Measurements from ENCODE around the gene ERC1.

Gene ERC1

DNA sequence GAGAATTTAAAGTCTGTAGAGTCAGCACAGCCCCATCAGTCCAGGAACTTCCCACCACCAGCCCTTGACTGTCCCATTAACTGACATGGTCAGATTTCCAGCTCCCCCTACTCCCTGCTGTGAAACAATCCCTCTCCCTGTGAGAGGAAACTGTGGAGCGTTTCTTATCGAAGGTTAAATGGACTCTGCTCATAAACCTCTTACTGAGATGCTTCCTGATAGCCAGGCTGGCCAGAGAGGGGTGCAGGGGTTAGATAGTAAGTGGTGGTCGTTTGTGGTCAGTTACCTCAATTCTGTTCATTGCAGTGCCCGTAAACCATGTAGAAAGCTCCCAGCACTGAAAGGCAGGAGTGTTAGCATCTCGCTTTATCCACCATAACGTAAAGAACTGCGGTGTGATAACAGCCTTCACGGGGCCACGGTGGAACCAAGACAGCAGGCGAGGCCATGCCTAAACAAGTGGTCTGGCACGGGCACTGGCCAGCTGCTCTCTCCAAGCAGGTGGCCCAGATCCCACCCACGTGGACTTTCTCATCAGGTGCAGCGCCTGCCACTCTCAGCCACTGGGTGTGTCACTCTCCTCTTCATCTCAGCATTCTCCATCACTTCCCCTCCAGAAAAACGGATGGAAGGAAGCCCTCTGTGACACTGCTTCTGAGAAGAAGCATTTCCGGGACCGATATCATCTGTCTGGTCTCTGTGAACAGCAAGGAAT is 501.1 kb downstream of the ERC1 start:
- Histone ChIP-seq H2BK15ac (ENCODE audit: low read depth, poor library complexity, severe bottlenecking) (no peak overlapping the region), H3K4ac (ENCODE audit: low read depth in 1 of 2, low read length in 2 of 2) (no peak overlapping the region), H3K4me1 (ENCODE audit: control insufficient read depth, insufficient read depth, low read depth, low read length) (peaks cover 16% of the 10 kb centered on the region), H2BK120ac (ENCODE audit: low read depth, low read length) (no peak overlapping the region), H3K27ac (ENCODE audit: low read length, poor library complexity, severe bottlenecking) (no peak overlapping the region), H3K4me3 (ENCODE audit: insufficient read depth in 1 of 2, low read depth in 1 of 2, low read length in 2 of 2) (no peak overlapping the region), H3K18ac (ENCODE audit: low read depth in 1 of 2, low read length in 2 of 2) (no peak overlapping the region), H3K9ac (ENCODE audit: low read length) (no peak overlapping the region), H3K79me1 (replicated peaks; ENCODE audit: low read length, poor library complexity, severe bottlenecking) (peaks cover 2% of the 10 kb centered on the region), H4K8ac (ENCODE audit: low read length) (no peak overlapping the region), H2BK12ac (ENCODE audit: low read length in 2 of 2) (no peak overlapping the region), H3K9me3 (ENCODE audit: control insufficient read depth, low read length) (no peaks in the 10 kb centered on the region), H3K23ac (ENCODE audit: low read length in 2 of 2) (no peak overlapping the region), H3K27me3 (ENCODE audit: control insufficient read depth in 1 of 2, insufficient read depth in 1 of 2, low read length in 2 of 2) (no peaks in the 10 kb centered on the region), H2BK5ac (ENCODE audit: low read depth, low read length, poor library complexity, severe bottlenecking) (no peak overlapping the region), H4K91ac (ENCODE audit: low read length) (no peak overlapping the region), H2AK5ac (ENCODE audit: low read length, severe bottlenecking) (no peak overlapping the region), H3K4me2 (ENCODE audit: low read length, poor library complexity, severe bottlenecking) (no peak overlapping the region), H3K36me3 (ENCODE audit: control insufficient read depth in 1 of 2, insufficient read depth in 2 of 2, low read depth in 1 of 2, low read length in 2 of 2) (peaks cover 30 to 49% of the 10 kb centered on the region in 2 experiments), H2AFZ (ENCODE audit: low read depth, low read length) (no peak overlapping the region), H3K14ac (ENCODE audit: low read length in 2 of 2) (no peak overlapping the region)
- WGBS = 64% methylated on average over 16 of the region's 16 CpGs
- DNase-seq = no peak

DNA sequence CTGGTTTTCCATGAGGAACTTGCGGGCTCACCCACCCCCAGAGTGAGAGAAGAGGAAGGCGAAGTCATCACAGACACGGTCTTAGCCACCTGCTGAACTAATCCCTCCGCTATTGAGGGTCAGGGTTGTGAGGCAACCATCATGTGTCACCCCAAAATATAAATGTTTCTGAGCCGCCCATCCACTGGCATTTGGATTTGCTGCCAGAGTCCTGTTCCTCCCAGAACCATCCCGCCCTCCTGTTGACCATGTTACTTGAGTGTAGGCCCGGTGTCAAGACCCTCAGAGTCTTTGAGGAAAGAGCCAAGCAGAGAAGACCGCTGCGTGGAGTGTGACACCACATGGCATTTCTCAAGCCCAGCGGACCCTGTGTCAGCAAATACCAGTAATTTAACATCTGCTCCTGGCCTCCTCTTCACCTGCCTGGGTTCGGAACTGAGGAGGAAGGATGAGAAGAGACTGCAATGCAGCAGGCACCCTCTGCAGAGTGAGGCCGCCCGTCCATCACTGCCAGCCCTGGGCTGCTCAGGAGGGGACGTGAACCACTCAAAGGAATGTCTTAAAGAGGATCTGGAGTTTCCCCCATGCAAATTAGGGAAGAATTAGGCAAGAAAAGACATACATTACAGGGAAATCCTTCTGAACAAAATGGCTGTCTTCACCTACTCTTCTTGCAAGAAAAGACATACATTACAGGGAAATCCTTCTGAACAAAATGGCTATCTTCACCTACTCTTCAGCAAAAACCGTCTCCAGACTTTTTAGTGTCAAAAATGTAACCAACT is 502.9 kb downstream of the ERC1 start:
- Histone ChIP-seq H3K36me3 (ENCODE audit: control insufficient read depth in 1 of 2, insufficient read depth in 2 of 2, low read depth in 1 of 2, low read length in 2 of 2) (peaks cover 35 to 48% of the 10 kb centered on the region in 2 experiments), H2BK120ac (ENCODE audit: low read depth, low read length) (no peak overlapping the region), H2AK5ac (ENCODE audit: low read length, severe bottlenecking) (no peak overlapping the region), H2BK15ac (ENCODE audit: low read depth, poor library complexity, severe bottlenecking) (no peak overlapping the region), H3K4me2 (ENCODE audit: low read length, poor library complexity, severe bottlenecking) (no peak overlapping the region), H4K91ac (ENCODE audit: low read length) (no peak overlapping the region), H3K14ac (ENCODE audit: low read length in 2 of 2) (no peak overlapping the region), H2BK5ac (ENCODE audit: low read depth, low read length, poor library complexity, severe bottlenecking) (no peak overlapping the region), H3K9ac (ENCODE audit: low read length) (no peak overlapping the region), H3K27ac (ENCODE audit: low read length, poor library complexity, severe bottlenecking) (no peak overlapping the region), H3K4me1 (ENCODE audit: control insufficient read depth, insufficient read depth, low read depth, low read length) (peaks cover 22% of the 10 kb centered on the region), H3K4me3 (ENCODE audit: insufficient read depth in 1 of 2, low read depth in 1 of 2, low read length in 2 of 2) (no peak overlapping the region), H3K9me3 (ENCODE audit: control insufficient read depth, low read length) (no peaks in the 10 kb centered on the region), H3K4ac (ENCODE audit: low read depth in 1 of 2, low read length in 2 of 2) (no peak overlapping the region), H3K23ac (ENCODE audit: low read length in 2 of 2) (no peak overlapping the region), H2AFZ (ENCODE audit: low read depth, low read length) (no peak overlapping the region), H3K27me3 (ENCODE audit: control insufficient read depth in 1 of 2, insufficient read depth in 1 of 2, low read length in 2 of 2) (no peaks in the 10 kb centered on the region), H3K79me1 (replicated peaks; ENCODE audit: low read length, poor library complexity, severe bottlenecking) (peaks cover 2% of the 10 kb centered on the region), H3K18ac (ENCODE audit: low read depth in 1 of 2, low read length in 2 of 2) (no peak overlapping the region), H4K8ac (ENCODE audit: low read length) (no peak overlapping the region), H2BK12ac (ENCODE audit: low read length in 2 of 2) (no peak overlapping the region)
- DNase-seq = no peak
- 96% methylated on average over 12 of the region's 15 CpGs for WGBS

DNA sequence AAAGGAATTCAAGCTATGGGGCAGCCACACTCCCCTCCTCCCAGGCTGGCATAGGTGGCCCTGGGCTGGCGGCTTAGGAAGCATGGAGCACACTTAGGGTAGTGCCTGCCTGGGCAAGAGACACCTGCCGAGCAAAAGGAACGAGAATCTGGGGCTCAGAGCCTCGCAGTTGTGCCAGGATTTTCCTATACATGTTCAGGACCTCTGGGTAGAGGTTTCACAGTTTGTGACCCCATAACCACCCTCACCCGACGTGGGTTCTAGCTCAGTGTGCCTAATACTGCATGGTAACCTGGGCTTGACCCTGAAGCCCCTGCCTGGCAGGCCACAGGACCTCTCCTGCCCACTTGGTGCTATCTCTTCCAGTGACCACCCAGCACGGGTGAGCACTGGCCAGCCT is 503.8 kb downstream of the ERC1 start:
- Histone ChIP-seq H2BK5ac (ENCODE audit: low read depth, low read length, poor library complexity, severe bottlenecking) (no peak overlapping the region), H3K79me1 (replicated peaks; ENCODE audit: low read length, poor library complexity, severe bottlenecking) (peaks cover 2% of the 10 kb centered on the region), H3K27ac (ENCODE audit: low read length, poor library complexity, severe bottlenecking) (no peak overlapping the region)

DNA sequence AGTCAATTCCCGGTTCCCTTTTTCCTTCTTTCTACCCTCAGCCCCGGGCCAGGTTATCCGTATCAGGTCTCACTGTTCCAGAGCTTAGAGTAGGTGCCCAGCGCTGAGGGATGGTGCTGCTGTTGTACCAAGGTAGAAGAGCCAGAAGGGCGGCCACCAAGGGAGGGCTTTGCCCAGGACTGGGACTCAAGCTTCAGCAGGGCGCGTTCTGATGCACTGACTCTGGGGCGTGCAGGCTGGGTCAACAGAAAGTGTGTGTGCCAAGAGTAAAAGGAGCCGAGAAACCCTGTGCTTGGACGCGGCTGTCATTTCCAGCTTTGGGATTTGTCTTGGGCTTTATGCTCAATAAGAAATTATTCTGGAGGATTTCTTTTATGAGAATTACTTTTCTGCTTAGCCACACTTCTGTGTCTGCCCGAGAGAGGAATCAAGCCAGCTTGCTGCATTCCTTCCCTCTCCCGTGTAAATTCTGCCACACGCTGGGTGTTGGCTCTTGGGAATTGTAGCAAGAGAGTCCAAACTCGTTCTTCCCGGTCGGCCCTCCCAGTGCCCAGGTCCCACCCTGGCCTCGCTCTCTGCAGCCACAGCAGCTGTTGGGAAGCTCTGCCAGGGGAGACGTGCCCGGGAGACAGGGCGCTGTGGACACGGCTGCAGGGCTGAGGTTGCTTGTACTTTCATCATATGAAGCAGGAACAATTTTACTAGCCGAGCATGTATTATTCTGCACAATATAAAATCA is 505.3 kb downstream of the ERC1 start:
- Histone ChIP-seq H3K27ac (ENCODE audit: low read length, poor library complexity, severe bottlenecking) (no peak overlapping the region), H3K4me1 (ENCODE audit: control insufficient read depth, insufficient read depth, low read depth, low read length) (peaks cover 32% of the 10 kb centered on the region), H2AK5ac (ENCODE audit: low read length, severe bottlenecking) (no peak overlapping the region), H3K4ac (ENCODE audit: low read depth in 1 of 2, low read length in 2 of 2) (no peak overlapping the region), H4K8ac (ENCODE audit: low read length) (no peak overlapping the region), H3K9me3 (ENCODE audit: control insufficient read depth, low read length) (no peaks in the 10 kb centered on the region), H3K9ac (ENCODE audit: low read length) (peak overlapping the region; percentile 66), H3K4me2 (ENCODE audit: low read length, poor library complexity, severe bottlenecking) (no peak overlapping the region), H3K79me1 (replicated peaks; ENCODE audit: low read length, poor library complexity, severe bottlenecking) (peaks cover 2% of the 10 kb centered on the region), H3K4me3 (ENCODE audit: insufficient read depth in 1 of 2, low read depth in 1 of 2, low read length in 2 of 2) (peak overlapping the region in 1 of 2 experiments; percentile 69), H2BK120ac (ENCODE audit: low read depth, low read length) (no peak overlapping the region), H3K27me3 (ENCODE audit: control insufficient read depth in 1 of 2, insufficient read depth in 1 of 2, low read length in 2 of 2) (no peaks in the 10 kb centered on the region), H3K36me3 (ENCODE audit: control insufficient read depth in 1 of 2, insufficient read depth in 2 of 2, low read depth in 1 of 2, low read length in 2 of 2) (peaks cover 24 to 31% of the 10 kb centered on the region in 2 experiments), H3K14ac (ENCODE audit: low read length in 2 of 2) (no peak overlapping the region), H2BK12ac (ENCODE audit: low read length in 2 of 2) (no peak overlapping the region), H3K23ac (ENCODE audit: low read length in 2 of 2) (no peak overlapping the region), H2BK15ac (ENCODE audit: low read depth, poor library complexity, severe bottlenecking) (no peak overlapping the region), H4K91ac (ENCODE audit: low read length) (no peak overlapping the region), H3K18ac (ENCODE audit: low read depth in 1 of 2, low read length in 2 of 2) (no peak overlapping the region), H2AFZ (ENCODE audit: low read depth, low read length) (no peak overlapping the region), H2BK5ac (ENCODE audit: low read depth, low read length, poor library complexity, severe bottlenecking) (no peak overlapping the region)
- WGBS = 90% methylated on average over 23 of the region's 23 CpGs
- DNase-seq = no peak

More for the DNA sequence above, 503.8 kb downstream of the ERC1 start:
- Histone ChIP-seq H4K91ac (ENCODE audit: low read length) (no peak overlapping the region), H3K4me3 (ENCODE audit: insufficient read depth in 1 of 2, low read depth in 1 of 2, low read length in 2 of 2) (peak overlapping the region in 1 of 2 experiments; percentile 8), H2AK5ac (ENCODE audit: low read length, severe bottlenecking) (no peak overlapping the region), H3K18ac (ENCODE audit: low read depth in 1 of 2, low read length in 2 of 2) (no peak overlapping the region), H2BK120ac (ENCODE audit: low read depth, low read length) (no peak overlapping the region), H3K14ac (ENCODE audit: low read length in 2 of 2) (no peak overlapping the region), H3K4ac (ENCODE audit: low read depth in 1 of 2, low read length in 2 of 2) (no peak overlapping the region), H4K8ac (ENCODE audit: low read length) (no peak overlapping the region), H3K4me1 (ENCODE audit: control insufficient read depth, insufficient read depth, low read depth, low read length) (peaks cover 23% of the 10 kb centered on the region), H3K23ac (ENCODE audit: low read length in 2 of 2) (no peak overlapping the region), H3K4me2 (ENCODE audit: low read length, poor library complexity, severe bottlenecking) (no peak overlapping the region), H2BK15ac (ENCODE audit: low read depth, poor library complexity, severe bottlenecking) (no peak overlapping the region), H3K9ac (ENCODE audit: low read length) (no peak overlapping the region), H3K36me3 (ENCODE audit: control insufficient read depth in 1 of 2, insufficient read depth in 2 of 2, low read depth in 1 of 2, low read length in 2 of 2) (peaks cover 38 to 39% of the 10 kb centered on the region in 2 experiments), H3K27me3 (ENCODE audit: control insufficient read depth in 1 of 2, insufficient read depth in 1 of 2, low read length in 2 of 2) (no peaks in the 10 kb centered on the region), H2BK12ac (ENCODE audit: low read length in 2 of 2) (no peak overlapping the region), H2AFZ (ENCODE audit: low read depth, low read length) (no peak overlapping the region), H3K9me3 (ENCODE audit: control insufficient read depth, low read length) (no peaks in the 10 kb centered on the region)
- DNase-seq = no peak
- WGBS = 93% methylated on average over 7 of the region's 7 CpGs

Measured in mesenchymal stem cell (in vitro differentiated cells and primary cell).